NCI-H524 treated with DMSO at 0.1 percent for 48 hours (cell line): Measurements from ENCODE around the gene AREL1.

ENCODE experiments used
- DNase-seq: peaks from one replicate; lab custom pipeline; 2025; lab: John Stamatoyannopoulos, UW

Gene AREL1

GRCh38 chr14:74635847-74636246 is 77.0 kb downstream of the AREL1 start:
- no peak for DNase-seq

GRCh38 chr14:74634964-74635363 is 77.9 kb downstream of the AREL1 start:
- peak; percentile 94 for DNase-seq

DNA sequence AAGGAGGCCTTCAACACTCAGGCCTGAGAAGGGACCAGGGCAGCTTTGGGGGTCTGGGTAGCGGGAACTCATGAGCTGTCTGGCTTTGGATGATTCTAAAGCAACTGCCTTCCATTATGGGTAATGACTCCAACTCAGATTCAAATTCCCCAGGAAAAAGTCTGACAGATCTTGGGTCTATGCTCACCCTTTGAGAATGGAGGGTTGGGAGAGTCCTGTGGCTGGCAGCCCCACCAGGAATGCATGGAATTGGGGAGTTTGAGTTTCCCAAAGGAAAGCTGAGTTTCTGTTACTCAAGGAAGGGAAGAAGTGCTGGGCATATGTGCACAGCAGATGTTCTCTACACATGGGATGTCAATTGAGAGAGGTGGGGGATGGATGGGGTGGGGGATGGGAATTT is 78.4 kb downstream of the AREL1 start:
- DNase-seq: peak; percentile 72

DNA sequence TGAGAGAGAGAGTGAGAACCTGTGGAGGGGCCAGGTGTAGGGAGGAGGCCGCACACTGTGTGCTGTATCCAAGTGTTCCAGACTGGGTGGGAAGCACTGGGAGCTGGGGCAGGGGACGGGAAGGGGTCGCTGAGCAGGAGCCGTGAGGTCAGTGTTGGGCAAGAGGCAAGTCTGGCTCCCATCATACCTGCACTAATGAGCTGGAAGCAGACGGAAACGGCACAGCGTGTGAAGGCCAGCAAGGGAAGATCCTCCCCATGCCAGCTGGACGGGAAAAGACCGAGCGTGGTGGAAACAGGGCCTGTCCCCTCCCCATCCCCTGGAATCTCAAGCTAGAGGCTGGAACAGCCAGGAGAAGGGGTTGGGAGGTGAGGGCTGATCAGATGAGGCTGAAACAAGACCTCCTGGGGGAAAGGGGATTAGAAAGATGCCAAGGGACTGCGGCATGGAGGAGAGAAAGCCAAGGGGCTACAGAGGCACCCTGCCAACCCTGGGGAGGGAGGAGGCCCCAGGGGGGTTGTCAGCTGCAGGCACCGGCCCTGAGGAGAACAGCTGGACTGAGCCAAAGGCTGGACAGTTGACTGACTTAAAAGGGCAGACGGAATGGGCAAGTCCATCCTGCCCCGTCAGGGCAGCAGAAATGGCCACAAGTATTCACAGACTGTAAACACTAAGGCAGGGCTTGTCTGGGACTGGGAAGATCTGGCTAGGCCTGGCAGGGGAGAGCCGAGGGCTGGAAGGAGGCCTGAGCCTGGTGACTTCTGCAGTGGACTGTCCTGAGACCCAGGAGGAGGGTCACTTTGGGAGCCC is 81.8 kb downstream of the AREL1 start:
- no peak for DNase-seq

- DNase-seq: no peak
Measured at GRCh38 chr14:74628418-74628817, 84.5 kb downstream of the AREL1 start.

DNA sequence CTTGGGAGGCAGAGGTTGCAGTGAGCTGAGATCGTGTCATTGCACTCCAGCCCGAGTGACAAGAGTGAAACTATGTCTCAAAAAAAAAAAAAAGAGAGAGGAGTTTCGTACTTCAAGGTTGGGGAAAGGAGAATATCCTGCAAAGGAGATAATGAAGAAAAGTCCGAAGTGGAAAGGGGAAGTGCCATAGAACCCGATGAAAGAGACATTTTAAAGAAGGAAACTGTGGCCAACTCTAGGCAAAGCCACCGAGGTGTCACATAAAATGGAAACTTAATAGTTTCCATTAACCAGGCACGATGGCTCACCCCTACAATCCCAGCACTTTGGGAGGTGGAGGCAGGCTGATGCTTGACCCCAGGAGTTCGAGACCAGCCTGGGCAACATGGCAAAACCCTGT is 85.8 kb downstream of the AREL1 start:
- DNase-seq: no peak

- no peak for DNase-seq
Measured at GRCh38 chr14:74622257-74622656, 90.6 kb downstream of the AREL1 start.

DNA sequence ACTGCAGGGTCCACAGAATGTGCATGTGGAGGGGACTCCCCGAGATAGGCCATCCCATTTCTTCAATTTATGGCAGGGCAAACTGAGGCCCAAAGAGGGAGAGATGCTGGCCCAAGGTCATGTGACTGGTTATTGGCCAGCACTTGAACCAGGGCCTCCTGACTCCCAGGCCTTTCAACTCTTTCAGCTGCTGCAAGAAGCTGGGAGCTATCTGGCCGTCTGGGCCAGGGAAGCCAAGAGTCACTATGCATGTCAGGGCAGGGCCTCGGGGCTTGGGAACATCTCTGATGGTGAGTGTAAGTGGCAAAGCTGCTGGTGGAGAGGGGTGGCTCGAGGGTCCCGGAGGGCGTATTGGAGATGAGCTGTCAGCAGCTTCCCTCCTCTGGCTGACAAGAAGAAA is 91.3 kb downstream of the AREL1 start:
- no peak for DNase-seq

DNA sequence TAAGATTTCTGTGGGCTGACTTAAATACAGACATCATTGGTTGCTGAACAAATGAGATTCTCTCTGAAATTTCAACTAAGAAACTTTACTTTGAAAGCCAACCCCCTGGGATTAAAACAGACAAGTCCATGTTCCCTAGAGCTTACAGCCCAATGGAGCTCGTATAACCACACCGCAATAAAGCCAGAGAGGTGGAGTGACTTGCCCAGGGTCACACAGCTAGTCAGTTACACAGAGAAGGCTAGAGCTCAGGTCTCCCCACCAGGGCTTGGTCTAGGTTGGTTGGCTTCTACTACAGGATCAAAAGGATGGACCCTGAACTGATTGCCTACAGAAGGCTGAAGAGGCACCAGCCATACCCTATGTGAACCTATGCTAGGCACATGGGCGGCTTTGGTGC is 92.0 kb downstream of the AREL1 start:
- no peak for DNase-seq

GRCh38 chr14:74620497-74620921 is 92.4 kb downstream of the AREL1 start:
- DNase-seq: no peak

DNA sequence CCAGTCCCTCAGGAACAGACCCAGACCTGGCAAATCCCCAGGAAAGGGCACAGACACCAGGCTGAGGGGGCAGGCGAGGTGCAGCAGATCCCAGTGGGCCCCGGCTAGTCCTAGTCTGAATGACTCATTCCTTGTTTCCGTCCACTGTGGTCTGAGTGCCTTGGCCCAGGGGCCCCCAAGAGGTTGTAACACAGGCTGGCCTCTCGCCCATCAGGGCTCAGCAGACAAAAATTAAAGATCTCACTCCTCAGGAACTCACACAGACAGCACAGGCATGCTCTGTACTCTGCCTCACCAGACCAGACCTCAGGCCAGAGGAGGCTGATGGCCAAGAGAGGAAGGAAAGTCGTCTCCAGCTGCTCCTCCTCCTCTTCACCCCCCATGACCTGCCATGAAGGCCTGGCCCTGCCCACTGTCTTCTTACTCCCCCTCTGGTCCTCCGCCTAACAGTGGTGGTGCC is 93.2 kb downstream of the AREL1 start:
- DNase-seq: no peak

DNA sequence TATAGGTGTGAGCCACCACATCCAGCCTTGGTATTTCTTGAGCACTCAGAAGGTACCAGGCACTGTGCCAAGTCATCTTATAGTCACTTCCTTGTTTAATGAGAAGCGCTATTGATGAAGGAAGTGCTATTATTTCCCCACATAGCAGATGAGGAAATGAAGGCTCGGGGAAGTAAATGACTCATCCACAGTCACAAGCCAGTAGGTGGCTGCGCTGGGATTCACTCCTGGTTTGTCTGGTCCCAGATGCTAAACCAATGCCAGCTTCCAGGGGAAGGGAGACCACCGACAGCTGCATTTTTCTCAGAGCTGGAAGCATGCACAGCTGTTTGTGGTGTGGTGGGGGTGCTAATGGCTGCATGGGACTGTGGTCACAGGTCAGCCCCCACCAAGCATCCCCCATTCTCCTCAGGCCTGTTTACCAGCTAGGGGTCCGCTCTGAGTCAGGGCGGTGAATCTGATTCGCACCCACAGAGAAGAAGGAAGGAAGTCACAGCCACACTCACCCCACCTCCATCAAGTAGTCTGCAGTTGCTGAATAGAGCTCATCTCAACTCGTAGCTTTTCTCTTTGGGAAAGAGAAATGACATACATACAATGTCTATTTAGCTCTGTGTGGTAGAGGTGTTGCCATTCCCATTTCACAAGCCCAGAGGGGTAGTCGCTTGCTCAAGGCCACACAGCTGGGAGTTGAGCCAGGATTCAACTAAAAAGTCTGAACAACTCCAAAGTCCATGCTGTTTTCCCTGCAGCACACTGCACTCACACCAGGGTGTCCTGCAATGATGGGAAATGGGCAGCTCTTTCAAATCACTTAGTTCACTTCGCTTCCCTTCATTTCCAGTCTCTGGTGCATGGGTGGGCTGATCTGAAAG is 94.6 kb downstream of the AREL1 start:
- no peak for DNase-seq

DNA sequence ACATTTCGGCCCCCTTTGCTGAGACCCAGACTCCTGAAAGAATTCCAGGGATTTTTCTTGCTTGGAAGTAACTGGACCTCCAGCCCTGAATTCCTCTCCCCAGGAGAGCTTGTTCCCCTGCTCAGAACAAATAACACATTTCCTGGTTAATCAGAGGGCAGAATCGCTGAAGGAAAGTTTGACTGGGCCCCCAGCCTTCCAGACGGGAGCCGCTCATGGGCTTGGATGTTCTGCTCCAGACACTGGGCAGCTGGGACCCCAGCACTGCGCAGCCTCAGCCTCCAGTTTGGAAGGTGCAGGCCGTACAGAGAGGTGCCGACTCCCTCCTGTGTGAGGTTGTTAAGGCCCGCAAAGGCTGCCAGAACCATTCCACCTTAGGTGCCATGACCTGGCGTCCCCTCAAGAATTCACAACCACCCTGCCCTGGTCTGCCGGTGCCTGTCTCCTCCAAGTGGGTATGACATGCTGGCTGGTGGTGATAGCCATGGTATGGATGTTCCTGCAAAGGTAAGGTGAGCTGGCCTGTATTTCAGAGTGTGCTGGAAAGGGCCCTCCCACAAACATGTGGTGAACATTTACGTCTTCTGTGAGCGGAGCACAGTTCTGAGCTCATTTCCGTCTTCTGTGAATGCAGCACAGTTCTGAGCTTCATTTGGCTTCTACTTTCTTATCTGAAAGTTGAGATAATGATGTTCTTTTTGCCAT is 95.7 kb downstream of the AREL1 start:
- no peak for DNase-seq

GRCh38 chr14:74616507-74616906 is 96.4 kb downstream of the AREL1 start:
- no peak for DNase-seq

GRCh38 chr14:74615735-74616134 is 97.1 kb downstream of the AREL1 start:
- no peak for DNase-seq

DNA sequence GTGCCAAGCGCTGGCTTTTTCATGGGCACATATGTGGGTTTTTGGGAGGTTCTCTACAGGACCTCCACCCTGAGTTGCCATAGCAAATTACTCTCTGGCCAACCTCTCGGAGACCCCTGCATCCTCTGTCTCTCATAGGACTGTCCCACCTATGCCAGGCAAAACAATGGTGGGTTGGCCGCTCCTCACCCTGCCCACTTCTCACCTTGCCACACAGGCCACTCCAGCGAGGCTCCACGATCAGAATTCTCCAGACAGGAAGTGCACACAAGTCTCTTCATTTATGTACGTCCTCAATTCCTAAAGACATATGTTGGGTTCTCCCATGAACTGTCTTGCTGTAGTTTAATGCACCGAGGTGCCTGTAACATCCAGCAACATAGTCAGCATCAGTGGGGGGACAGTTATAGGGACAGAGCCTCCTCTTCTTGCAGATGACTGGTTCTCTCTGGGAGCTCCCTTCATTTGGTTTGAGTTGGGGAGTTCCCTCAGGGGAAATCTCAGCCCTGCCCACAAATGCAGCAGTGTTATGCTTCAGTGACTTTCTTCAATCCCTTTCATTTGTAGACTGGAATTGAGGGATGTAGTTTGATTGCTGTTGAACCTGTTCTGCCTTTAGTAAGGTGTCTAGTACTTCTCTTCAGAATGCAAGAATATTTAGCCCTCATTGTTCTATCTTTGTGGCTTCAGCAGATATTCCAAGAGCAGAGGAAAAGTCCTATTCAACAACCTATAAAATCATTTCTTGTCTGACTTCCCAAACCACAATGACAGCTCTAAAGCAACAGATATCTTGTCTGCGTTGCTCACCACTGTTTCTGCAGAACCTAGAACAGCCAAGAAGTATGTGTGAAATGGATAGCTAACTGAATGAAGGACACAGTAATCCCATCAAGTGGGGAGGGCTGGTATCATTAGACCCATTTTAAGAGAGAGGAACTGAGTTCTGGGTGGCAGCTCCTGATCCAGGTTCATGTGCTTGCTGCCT is 98.1 kb downstream of the AREL1 start:
- no peak for DNase-seq

GRCh38 chr14:74613211-74613914 is 99.5 kb downstream of the AREL1 start:
- no peak for DNase-seq

- no peak for DNase-seq
Measured at GRCh38 chr14:74612350-74613021, 100.4 kb downstream of the AREL1 start.

GRCh38 chr14:74611650-74612349 is 101.1 kb downstream of the AREL1 start, which contains the start of gene LTBP2:
Gene LTBP2, minus strand, starts transcription at chr14:74612237. Its CDS starts 293 bp downstream, at chr14:74611944.
- DNase-seq: no peak
